GM23248 (cell line): ENCODE data around the gene ZNF576. TPM values are rescaled to one million over a fixed set of nuclear protein-coding genes. Genes with fewer than 3 reads are reported as not detected.
"Not testable (repeated sequence)": the region's sequence is repeated elsewhere in the genome, so short reads cannot be mapped to it uniquely, and the experiment has no call there.

Experiments used
- DNase-seq: peaks from one replicate; pipeline ENCODE4 v3.0.0-alpha.2; 2015
- H2AFZ ChIP-seq: fragments of 200-600 bp; sonication (generic); 2 replicates; pipeline ENCODE4 v1.6.1; 2016; ENCODE audit warnings: antibody characterized with exemption
- H3F3A ChIP-seq: fragments of 200-600 bp; sonication (generic); 2 replicates; pipeline ENCODE4 v1.6.1; 2016; ENCODE audit warnings: mild to moderate bottlenecking, antibody characterized with exemption, mixed run types; ENCODE audit not compliant: insufficient read depth
- H3K27ac ChIP-seq: fragments of 200-600 bp; sonication (generic); 2 replicates; pipeline ENCODE4 v1.5.1; 2016; ENCODE audit warnings: mild to moderate bottlenecking
- H3K27me3 ChIP-seq: fragments of 200-600 bp; sonication (generic); replicated peaks from 2 replicates; pipeline ENCODE4 v1.6.1; 2016; ENCODE audit warnings: mild to moderate bottlenecking; ENCODE audit not compliant: insufficient read depth
- H3K36me3 ChIP-seq: fragments of 200-600 bp; sonication (generic); 2 replicates; pipeline ENCODE4 v1.6.1; 2016; ENCODE audit warnings: low read depth, mild to moderate bottlenecking
- H3K4me1 ChIP-seq: fragments of 200-600 bp; sonication (generic); 2 replicates; pipeline ENCODE4 v1.6.1; 2016; ENCODE audit warnings: mild to moderate bottlenecking; ENCODE audit not compliant: insufficient read depth
- H3K4me2 ChIP-seq: fragments of 200-600 bp; sonication (generic); one replicate; pipeline ENCODE4 v1.6.1; 2016; ENCODE audit warnings: mild to moderate bottlenecking; ENCODE audit not compliant: unreplicated experiment
- H3K4me3 ChIP-seq: fragments of 200-600 bp; sonication (generic); 2 replicates; pipeline ENCODE4 v1.5.1; 2016; ENCODE audit warnings: mild to moderate bottlenecking
- H3K79me2 ChIP-seq: fragments of 200-600 bp; sonication (generic); 2 replicates; pipeline ENCODE4 v1.6.1; 2016; ENCODE audit warnings: mild to moderate bottlenecking; ENCODE audit not compliant: insufficient read depth
- H3K9ac ChIP-seq: fragments of 200-600 bp; sonication (generic); 2 replicates; pipeline ENCODE4 v1.6.1; 2016; ENCODE audit warnings: mild to moderate bottlenecking
- H3K9me2 ChIP-seq: fragments of 200-600 bp; sonication (generic); 2 replicates; pipeline ENCODE4 v1.6.1; 2016; ENCODE audit warnings: mixed run types, mild to moderate bottlenecking, moderate library complexity; ENCODE audit not compliant: insufficient read depth
- H3K9me3 ChIP-seq: fragments of 200-600 bp; sonication (generic); one replicate; pipeline ENCODE4 v1.6.1; 2017; ENCODE audit warnings: low read depth
- H4K20me1 ChIP-seq: fragments of 200-600 bp; sonication (generic); 2 replicates; pipeline ENCODE4 v1.6.0; 2016; ENCODE audit not compliant: insufficient read depth
- EZH2 ChIP-seq: fragments of 200-600 bp; sonication (generic); IDR thresholded peaks from 2 replicates; pipeline ENCODE4 v1.6.1; 2018; ENCODE audit warnings: antibody characterized with exemption, mild to moderate bottlenecking; ENCODE audit not compliant: insufficient read depth, poor library complexity, severe bottlenecking
- EZH2phosphoT487 ChIP-seq: fragments of 200-600 bp; sonication (generic); IDR thresholded peaks from 2 replicates; pipeline ENCODE4 v1.6.1; 2018; ENCODE audit warnings: antibody characterized with exemption, moderate library complexity, mild to moderate bottlenecking, low read depth; ENCODE audit not compliant: insufficient read depth
- WGBS, 2 experiments: methylation state at CpG; one replicate each; pipeline ENCODE4 v1.1.6; 2015 to 2017; ENCODE audit warnings: low lambda C conversion rate in 2 of 2, low coverage in 1 of 2; ENCODE audit errors: missing lambda C conversion rate in 2 of 2; 5-methylcytosine and 5-hydroxymethylcytosine counted together
- in situ Hi-C: fragments of 300-500 bp; cut with MboI; formaldehyde crosslinking; loops from 2 replicates; pipeline ENCODE4 v1.15.0; 2020
- polyA plus RNA-seq: library from polyadenylated mRNA; unstranded; fragments of >200 nt; fragmentation: Nextera tagmentation; extraction: Ambion mirVana; gene quantifications from 2 replicates; pipeline ENCODE4 v1.2.1, GENCODE V29; 2016
- total RNA-seq: library from RNA; depleted of rRNA; stranded (reverse); fragments of >200 nt; shearing (Covaris generic); gene quantifications from 2 replicates; pipeline ENCODE4 v1.2.3, GENCODE V29; 2014

The ZNF576 gene
- total and polyA plus RNA-seq, 2 experiments from 2014 or later: 11.7 to 19.3 TPM

- Histone ChIP-seq H4K20me1 (no peaks in the 10 kb centered on the region), H3K4me1 (no peaks in the 10 kb centered on the region), H3F3A (peaks cover 4% of the 10 kb centered on the region; the same call in 1 of the 2 replicates), H3K9me3 (no peaks in the 10 kb centered on the region), H3K9ac (no peak overlapping the region), H2AFZ (no peak overlapping the region), H3K36me3 (peaks cover 10% of the 10 kb centered on the region; the same call in 1 of the 2 replicates), H3K4me3 (no peak overlapping the region), H3K27me3 (no peaks in the 10 kb centered on the region), H3K79me2 (peaks cover 12% of the 10 kb centered on the region), H3K9me2 (no peaks in the 10 kb centered on the region), H3K4me2 (no peak overlapping the region), H3K27ac (no peak overlapping the region)
- 96 to 100% methylated on average over 1 of the region's 1 CpG for WGBS, 2 experiments
- TF ChIP-seq EZH2phosphoT487 (no peak), EZH2 (no peak)
- in situ Hi-C loops: no loop called here
- no peak for DNase-seq
Measured at GRCh38 chr19:43584484-43584883, 11.9 kb upstream of the ZNF576 start.

- no peaks in the 10 kb centered on the region for H3K27me3 ChIP-seq
- in situ Hi-C loops: no loop called here
- no peaks in the 10 kb centered on the region for H4K20me1 ChIP-seq
- H3K27ac ChIP-seq: no peak overlapping the region
- no peak overlapping the region for H2AFZ ChIP-seq
- DNase-seq: no peak
- no peak overlapping the region for H3K4me2 ChIP-seq
- H3K9me2 ChIP-seq: no peaks in the 10 kb centered on the region
- no peaks in the 10 kb centered on the region for H3K9me3 ChIP-seq
- H3K4me3 ChIP-seq: no peak overlapping the region
- 78 to 86% methylated on average over 2 of the region's 2 CpGs for WGBS, 2 experiments
- peaks cover 10% of the 10 kb centered on the region; the same call in 1 of the 2 replicates for H3K36me3 ChIP-seq
- peaks cover 30% of the 10 kb centered on the region for H3K79me2 ChIP-seq
- no peak overlapping the region for H3K9ac ChIP-seq
- peaks cover 4% of the 10 kb centered on the region; the same call in 1 of the 2 replicates for H3F3A ChIP-seq
- no peaks in the 10 kb centered on the region for H3K4me1 ChIP-seq
- TF ChIP-seq EZH2: no peak
- TF ChIP-seq EZH2phosphoT487: no peak
Measured at GRCh38 chr19:43586346-43586745, 10.0 kb upstream of the ZNF576 start.

GRCh38 chr19:43587029-43587428 lies 9.4 kb upstream of the ZNF576 start:
- H3K79me2 ChIP-seq: peaks cover 32% of the 10 kb centered on the region
- H2AFZ ChIP-seq, H3K4me2 ChIP-seq, DNase-seq, H3F3A ChIP-seq, H3K9me2 ChIP-seq, H3K4me3 ChIP-seq, H3K4me1 ChIP-seq, H3K36me3 ChIP-seq, in situ Hi-C loops, H3K27ac ChIP-seq, H4K20me1 ChIP-seq, H3K9me3 ChIP-seq, H3K9ac ChIP-seq, H3K27me3 ChIP-seq: not testable (repeated sequence)
- 88 to 100% methylated on average over 3 of the region's 3 CpGs for WGBS, 2 experiments

DNA sequence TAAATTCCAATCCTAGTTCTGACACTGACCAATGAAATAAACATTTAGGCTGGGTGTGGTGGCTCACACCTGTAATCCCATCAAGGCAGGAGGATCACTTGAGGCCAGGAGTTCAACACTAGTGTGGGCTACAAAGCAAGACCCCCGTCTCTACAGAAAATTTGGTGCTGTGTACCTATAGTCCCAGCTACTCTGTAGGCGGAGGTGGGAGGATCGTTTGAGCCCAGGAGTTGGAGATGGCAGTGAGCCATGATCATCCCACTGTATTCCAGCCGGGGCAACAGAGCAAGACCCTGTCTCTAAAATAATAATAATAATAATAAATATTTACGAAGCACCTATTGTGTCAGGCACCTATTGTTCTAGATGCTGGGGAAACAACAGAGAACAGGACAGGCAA lies 7.1 kb upstream of the ZNF576 start:
- Histone ChIP-seq H4K20me1 (no peaks in the 10 kb centered on the region), H3K36me3 (peaks cover 10% of the 10 kb centered on the region; the same call in 1 of the 2 replicates), H3K27ac (no peak overlapping the region), H3K9ac (no peak overlapping the region), H3K4me3 (no peak overlapping the region), H3K27me3 (no peaks in the 10 kb centered on the region), H3K9me3 (no peaks in the 10 kb centered on the region), H3K4me1 (peaks cover 8% of the 10 kb centered on the region), H3K9me2 (no peaks in the 10 kb centered on the region), H3K4me2 (no peak overlapping the region), H2AFZ (no peak overlapping the region), H3K79me2 (peaks cover 52% of the 10 kb centered on the region), H3F3A (0 out of 2 replicates have a peak, but pooled peaks cover 3% of the 10 kb centered on the region)
- in situ Hi-C loops: no loop called here
- TF ChIP-seq EZH2: no peak
- no peak for TF ChIP-seq EZH2phosphoT487
- 76% methylated on average over 5 of the region's 5 CpGs for WGBS, 2 experiments
- DNase-seq: no peak

DNA sequence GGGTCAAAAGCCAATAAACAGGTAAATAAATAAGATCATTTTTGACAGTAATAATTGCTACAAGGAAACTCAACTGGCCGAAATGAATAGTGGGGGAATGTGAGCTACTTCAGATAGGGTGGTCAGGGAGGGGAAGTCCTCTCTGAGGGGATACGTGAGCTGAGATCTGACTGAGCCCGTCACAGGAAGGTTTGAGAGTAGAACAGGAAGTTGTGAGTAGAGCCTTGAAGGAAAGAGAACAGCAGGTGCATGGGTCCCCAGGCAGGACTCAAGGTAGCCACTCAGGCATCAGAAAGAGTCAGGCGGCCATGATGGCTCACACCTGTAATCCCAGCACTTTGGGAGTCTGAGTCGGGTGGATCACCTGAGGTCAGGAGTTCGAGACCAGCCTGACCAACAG lies 6.7 kb upstream of the ZNF576 start:
- Histone ChIP-seq H3K9ac (no peak overlapping the region), H3K9me2 (no peaks in the 10 kb centered on the region), H2AFZ (no peak overlapping the region), H3K9me3 (no peaks in the 10 kb centered on the region), H3K36me3 (peaks cover 10% of the 10 kb centered on the region; the same call in 1 of the 2 replicates), H3K27me3 (no peaks in the 10 kb centered on the region), H3K4me1 (peaks cover 9% of the 10 kb centered on the region), H3K27ac (no peak overlapping the region), H3K4me3 (no peak overlapping the region), H3K4me2 (no peak overlapping the region), H3K79me2 (peaks cover 56% of the 10 kb centered on the region), H4K20me1 (no peaks in the 10 kb centered on the region), H3F3A (no peaks in the 10 kb centered on the region)
- no peak for DNase-seq
- 71 to 82% methylated on average over 5 to 6 of the region's 6 CpGs for WGBS, 2 experiments
- in situ Hi-C loops: no loop called here
- TF ChIP-seq EZH2: no peak
- TF ChIP-seq EZH2phosphoT487: no peak
